Retinal pigment epithelial cell (primary cell): ENCODE results near the gene ALPG.
A peak's percentile ranks its signal among the peaks of the same experiment; 100 is the strongest.

Source experiments
- DNase-seq: peaks from one replicate; pipeline ENCODE4 v3.0.0-alpha.2; 2010; ENCODE audit warnings: low read depth
- H3K4me3 ChIP-seq: 2 replicates; pipeline ENCODE4 v1.5.1; 2011; ENCODE audit warnings: mild to moderate bottlenecking, low read length, control low read depth, moderate library complexity
- TF ChIP-seq, protein P1 (sequence below): conservative IDR thresholded peaks from 2 replicates; pipeline ENCODE4 v1.5.1; 2011; ENCODE audit warnings: low read depth, low read length, control low read depth, inconsistent platforms

ALPG gene

DNA sequence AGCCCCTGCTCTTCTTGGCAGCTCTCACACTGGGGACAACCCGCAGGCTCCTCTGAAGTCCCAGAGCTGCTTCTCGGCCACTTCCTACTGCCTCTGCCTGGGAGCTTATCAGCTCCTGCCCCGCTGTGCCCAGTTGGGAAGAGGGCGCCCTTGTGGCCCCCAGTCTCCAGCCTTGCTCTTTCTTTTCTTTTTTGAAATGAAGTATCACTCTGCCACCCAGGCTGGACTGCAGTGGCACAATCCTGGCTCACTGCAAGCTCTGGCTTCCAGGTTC lies 28.7 kb downstream of the ALPG start:
- no peak overlapping the region for H3K4me3 ChIP-seq
- DNase-seq = no peak
- TF ChIP-seq, protein P1, sequence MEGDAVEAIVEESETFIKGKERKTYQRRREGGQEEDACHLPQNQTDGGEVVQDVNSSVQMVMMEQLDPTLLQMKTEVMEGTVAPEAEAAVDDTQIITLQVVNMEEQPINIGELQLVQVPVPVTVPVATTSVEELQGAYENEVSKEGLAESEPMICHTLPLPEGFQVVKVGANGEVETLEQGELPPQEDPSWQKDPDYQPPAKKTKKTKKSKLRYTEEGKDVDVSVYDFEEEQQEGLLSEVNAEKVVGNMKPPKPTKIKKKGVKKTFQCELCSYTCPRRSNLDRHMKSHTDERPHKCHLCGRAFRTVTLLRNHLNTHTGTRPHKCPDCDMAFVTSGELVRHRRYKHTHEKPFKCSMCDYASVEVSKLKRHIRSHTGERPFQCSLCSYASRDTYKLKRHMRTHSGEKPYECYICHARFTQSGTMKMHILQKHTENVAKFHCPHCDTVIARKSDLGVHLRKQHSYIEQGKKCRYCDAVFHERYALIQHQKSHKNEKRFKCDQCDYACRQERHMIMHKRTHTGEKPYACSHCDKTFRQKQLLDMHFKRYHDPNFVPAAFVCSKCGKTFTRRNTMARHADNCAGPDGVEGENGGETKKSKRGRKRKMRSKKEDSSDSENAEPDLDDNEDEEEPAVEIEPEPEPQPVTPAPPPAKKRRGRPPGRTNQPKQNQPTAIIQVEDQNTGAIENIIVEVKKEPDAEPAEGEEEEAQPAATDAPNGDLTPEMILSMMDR = no peak

DNA sequence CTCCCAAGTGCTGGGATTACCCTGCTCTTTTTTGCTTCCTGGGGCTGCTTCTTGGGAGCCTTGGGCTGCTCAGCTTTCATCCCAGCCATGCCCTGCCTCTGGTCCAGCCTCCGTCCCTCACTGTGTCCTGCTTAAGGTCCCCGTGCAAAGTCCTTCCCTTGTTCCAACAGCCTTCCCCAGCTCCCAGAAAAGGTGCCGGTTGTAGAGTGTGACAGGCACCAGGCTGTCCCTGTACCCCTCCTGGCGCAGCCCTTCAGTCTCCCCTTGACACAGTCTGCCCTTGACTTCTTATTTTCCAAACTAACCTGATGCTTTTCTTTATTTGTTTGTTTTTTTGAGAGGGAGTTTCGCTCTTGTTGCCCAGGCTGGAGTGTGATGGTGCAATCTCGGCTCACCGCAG lies 29.2 kb downstream of the ALPG start:
- H3K4me3 ChIP-seq = no peak overlapping the region
- TF ChIP-seq, protein P1 = no peak
- no peak for DNase-seq

DNA sequence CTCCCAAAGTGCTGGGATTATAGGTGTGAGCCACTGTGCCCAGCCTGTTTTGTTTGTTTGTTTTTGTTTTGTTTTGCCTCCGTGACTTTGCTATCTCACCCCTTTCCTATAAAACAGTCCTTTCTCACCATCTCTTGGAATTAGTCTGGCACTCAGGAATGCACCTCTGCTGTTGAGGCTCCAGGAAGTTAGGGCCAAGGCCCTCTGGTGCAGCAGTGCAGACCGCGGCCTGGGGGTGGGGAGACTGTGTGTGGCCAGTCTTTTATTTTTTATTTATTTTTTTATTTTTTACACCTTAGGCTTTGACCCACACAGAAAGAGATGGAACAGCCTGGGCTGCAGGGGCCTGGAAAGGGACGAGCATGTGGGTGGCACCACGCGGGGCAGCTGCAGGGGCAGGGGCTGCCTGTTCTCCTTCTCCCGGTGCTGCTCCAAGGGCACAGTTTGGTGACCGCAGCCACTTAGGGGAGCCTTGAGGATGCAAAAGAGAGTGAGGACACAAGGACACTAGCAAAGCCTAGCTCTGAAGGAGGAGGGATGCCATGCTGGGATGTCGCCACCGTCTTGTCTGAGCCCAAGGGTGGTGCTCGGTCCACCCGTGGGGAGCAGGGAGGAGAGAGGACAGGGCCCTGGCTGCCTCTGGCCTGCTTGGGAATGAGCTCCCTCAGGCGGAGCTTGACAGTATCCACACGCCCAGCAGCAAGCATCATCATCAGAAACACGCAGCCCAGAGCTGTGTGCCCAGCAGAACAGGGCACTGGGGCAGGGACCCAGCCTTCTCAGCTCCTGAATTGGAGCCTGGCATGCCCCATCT lies 29.9 kb downstream of the ALPG start:
- no peak overlapping the region for H3K4me3 ChIP-seq
- no peak for DNase-seq
- TF ChIP-seq, protein P1 = no peak

DNA sequence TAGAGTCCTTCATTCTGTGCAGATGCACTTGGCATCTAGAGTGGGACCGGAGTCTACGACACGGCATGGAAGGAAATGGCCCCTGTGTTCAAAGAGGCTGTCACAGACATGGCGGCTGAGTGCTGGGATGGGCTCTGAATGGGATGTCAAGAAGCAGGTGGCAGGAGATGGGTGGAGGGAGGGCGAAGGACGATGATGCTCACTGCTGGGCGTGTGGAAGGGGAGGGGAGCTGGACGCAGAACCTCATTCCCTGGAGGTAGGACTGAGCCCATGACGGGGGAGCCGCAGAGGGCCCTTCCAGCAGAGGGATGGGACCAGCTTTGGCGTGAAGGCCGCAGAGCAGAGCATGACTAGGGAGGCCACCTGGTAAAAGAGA lies 30.5 kb downstream of the ALPG start:
- TF ChIP-seq, protein P1 = no peak
- no peak overlapping the region for H3K4me3 ChIP-seq
- DNase-seq = no peak

DNA sequence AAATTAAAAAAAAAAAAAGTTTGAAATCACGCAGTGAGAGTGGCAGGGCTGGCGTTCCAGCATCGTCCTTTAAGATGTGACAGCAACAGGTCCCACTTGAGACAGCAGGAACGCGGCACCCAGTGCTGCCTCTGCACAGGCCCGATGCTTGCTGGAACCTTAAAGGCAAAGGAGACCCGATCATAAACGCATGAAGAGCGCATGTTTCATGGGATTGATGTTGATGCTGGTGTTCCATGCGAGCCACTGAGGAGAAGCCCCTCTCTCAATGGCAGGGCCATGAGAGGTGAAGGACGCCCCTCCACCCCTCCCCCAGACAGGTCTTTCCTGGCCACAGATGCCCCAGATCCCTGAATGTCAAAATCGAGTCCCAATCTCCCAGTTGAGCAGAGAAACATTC lies 31.4 kb downstream of the ALPG start:
- no peak for DNase-seq
- TF ChIP-seq, protein P1 = no peak
- H3K4me3 ChIP-seq = no peak overlapping the region

DNA sequence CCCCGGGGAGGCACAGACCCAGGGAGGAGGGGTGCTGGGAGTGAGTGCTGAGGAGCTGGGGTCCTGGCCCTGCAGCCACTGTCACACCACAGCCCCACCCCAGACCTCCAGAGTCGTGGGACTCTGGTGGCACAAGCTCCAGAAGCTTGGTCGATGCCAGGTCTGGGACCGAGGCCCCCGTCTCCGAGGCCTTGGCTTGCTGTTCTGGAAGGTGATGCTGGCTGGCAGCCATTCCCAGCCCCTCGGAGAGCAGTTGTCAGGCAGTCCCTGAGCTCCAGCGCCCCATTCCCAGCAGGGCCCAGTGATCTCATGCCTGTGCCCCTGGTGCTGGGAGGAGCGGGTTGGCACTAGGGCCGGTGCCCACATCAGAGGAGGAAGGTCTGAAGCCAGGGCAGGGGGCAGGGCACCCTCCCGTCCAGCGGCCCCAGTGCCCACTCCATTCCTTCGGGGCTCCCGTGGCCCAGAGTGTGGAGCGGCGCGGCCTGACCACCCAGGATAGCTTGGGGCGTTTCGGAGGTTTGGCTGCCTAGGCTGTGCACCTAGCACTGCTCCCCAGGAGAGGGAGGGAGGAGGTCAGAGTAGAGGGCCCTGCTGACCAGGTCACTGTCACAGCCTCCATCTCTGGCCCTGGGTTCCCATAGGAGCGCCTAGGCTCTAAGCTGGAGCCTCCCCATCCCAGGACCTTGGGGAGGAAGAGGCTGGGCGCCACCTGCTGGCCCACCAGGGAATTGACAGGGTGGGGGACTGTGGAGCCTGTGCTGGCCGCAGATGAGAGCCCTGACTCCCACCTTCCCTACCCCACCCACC lies 32.5 kb downstream of the ALPG start:
- H3K4me3 ChIP-seq = no peak overlapping the region
- TF ChIP-seq, protein P1 = peak; percentile 31
- DNase-seq = no peak

DNA sequence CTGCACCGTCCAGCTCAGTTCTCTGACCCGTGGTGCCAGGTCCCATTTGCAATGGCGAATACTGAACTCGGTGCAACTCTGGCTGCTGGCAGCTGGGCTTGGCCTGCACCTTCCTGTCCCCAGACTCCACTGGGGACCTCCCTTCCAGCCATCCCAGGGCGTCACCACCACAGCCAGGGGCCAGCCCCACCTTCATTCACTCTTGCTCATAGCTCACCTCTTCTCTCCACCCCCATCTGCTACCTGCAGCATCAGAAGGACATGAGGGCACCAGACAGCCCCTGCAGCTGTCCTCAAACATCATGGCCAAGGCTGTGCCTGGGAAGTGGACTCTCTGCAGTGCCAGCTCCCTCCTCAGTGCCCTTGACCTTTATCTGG lies 33.1 kb downstream of the ALPG start:
- no peak for DNase-seq
- no peak overlapping the region for H3K4me3 ChIP-seq
- TF ChIP-seq, protein P1 = no peak
